HG02885 (cell line): ENCODE data around the gene NLGN1.

ENCODE experiments used
- ATAC-seq: cut with Tn5 transposase; IDR thresholded peaks from one replicate; pipeline ENCODE4 v1.9.1; 2021; ENCODE audit warnings: mild to moderate bottlenecking; ENCODE audit not compliant: unreplicated experiment, poor library complexity

NLGN1 gene

GRCh38 chr3:174110761-174111160 is 713.2 kb downstream of the NLGN1 start:
- no peak for ATAC-seq

- no peak for ATAC-seq
Observed at GRCh38 chr3:174111776-174112175, 714.2 kb downstream of the NLGN1 start.

DNA sequence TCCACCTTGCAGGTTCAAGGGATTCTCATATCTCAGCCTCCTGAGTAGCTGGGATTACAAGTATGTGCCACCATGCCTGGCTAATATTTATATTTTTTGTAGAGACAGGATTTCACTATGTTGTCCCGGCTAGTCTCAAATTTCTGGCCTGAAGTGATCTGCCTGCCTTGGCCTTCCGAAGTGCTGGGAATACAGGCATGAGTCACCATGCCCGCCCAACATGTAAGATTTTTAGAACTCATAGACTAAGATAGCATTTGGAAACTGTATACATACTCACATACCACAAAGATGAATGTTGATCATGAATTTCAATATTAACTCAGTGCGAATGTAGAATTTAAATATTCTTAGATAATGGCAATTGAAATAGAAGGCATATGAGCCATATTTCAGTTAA is 718.9 kb downstream of the NLGN1 start:
- ATAC-seq = no peak

DNA sequence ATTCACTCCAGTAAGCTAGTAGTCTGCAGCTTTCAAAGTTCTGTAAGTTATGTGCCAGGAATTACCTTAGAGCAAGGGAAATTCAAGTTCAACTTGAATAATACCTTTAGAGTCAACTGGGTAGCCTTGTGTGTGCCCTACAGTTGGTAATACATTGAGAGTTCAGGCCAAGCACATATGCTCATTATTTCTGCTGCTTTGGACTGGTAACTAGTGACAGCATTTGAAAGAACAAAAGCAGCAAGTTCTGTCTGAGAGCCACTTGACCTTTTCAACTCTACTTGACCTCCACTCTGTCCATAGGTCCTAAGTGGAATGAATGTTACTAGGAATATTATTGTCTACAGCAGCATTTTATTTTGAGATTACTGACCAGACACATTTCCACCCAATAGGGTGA is 723.5 kb downstream of the NLGN1 start:
- no peak for ATAC-seq

- no peak for ATAC-seq
Observed at GRCh38 chr3:174122411-174122810, 724.9 kb downstream of the NLGN1 start.

DNA sequence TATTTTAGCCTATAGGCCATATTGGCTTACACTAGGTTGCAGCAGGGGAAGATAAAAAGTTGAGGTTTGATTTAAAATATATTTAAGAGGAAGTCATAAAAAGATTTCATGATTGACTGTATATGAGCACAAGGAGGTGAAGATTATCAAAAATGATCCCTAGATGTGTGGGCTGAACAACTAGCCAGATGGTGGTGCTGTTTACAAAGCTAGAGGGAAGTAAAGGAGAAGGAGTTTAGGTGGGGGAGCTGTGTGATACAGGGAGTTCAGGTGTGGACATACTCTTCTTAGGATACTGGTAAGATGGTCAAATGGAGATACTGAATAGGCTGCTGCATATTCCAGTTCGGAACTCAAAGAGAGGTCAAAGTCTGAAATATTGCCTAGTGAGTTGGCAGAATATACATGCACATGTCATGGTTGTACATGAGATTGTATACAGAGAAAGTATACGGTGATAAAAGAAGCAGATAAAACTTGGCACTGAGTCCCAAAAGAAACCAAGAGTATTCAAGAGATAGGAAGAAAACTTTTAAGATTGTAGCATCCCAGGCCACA is 727.8 kb downstream of the NLGN1 start:
- no peak for ATAC-seq

DNA sequence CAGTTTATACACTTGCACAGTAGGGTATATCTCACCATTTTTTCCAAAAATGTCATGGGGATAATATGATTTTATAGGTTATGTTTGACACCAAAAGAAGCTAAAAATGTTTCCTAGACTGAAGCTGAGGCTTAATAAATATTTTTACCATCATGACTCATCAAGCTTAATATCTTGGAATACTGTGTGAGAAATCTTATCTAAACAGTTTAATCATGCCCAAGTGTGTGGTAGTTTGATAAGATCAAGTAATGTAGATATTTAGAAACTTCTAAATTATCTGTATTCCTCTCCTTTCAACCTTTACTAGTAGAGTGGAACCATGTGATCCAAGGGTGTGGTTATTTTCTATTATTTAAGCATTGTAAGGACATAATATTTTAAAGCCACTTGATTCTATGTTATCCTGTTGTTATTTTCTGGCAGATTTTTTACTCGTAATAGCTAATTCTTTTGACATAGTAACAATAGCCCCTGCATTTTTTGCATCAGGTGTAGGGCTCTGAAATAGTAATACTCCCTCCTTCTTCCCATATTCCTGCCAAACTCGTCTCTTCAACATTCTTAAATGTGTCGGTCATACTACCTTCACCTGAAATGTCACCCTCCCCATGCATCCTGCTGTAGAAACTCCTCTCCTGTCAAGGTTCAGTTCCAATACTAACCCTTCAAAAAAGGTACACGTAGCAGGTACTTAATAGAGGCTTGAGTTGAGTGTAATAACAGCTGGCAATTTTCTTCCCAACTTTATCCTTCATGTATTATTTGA is 729.6 kb downstream of the NLGN1 start:
- no peak for ATAC-seq

DNA sequence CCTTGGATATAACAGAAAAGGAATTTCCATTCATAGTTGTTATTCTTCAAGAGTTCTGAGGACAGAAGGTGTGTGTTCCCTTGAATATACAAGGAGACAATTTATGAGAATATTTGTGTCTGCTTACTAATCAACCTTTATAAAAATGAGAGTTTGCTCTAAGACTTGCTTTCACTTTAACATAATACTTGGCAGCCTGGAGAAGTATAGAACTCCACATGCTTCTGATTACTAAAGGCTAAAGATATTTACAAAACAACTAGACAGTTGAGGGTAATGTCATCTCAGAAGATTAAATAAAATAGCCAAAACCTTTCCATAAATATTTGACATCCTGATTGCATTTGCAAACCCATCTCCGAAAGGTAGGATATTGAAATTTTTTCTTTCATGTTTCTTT is 734.5 kb downstream of the NLGN1 start:
- no peak for ATAC-seq

DNA sequence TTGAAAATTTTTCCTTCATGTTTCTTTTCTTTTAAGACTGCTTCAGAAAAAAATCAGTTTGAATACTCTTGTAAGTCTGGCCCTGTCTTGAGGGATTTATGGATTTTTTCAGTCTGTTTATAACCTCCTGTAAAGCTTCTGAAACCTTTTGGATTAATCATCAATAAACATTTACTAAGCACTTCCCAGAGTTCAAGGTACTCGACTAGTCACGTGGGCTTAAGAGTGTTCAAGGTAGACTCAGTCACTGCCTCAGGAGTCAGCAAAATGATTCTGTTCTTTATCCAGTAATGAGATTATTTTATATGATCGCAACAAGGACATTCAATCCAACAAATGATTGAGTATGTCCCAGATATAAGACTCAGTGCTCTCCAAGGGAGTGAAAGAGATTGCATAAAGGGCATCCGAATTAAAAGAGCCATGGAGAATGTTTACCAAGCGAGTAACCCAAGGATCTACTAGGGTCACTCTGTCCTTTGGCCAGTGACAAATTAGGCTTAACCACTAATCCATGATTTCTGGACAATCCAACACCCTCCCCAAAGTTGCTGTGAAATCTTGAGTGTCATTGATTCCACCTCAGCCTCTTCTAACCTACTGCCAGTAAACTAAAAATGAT is 735.0 kb downstream of the NLGN1 start:
- ATAC-seq = no peak

GRCh38 chr3:174146008-174146407 is 748.5 kb downstream of the NLGN1 start:
- no peak for ATAC-seq

DNA sequence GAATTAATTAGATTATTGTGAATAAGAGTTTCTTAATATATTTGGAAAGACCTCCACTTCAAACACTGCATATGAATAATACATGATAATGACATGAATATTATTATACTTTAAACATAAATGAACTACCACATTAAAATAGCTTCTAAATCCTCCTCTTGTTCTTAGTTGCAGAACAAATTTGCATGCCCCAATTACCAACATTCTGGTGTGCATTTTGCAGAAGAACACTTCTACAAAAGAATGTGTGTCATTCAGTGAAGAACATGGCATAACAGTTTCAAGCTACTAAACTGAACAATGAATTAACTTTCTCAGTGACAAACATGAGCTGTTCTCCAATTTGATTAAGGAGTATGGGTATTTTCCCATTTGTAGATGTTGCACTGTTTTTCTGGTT is 750.3 kb downstream of the NLGN1 start:
- ATAC-seq = no peak

- ATAC-seq = no peak
Observed at GRCh38 chr3:174153871-174154270, 756.3 kb downstream of the NLGN1 start.

- ATAC-seq = no peak
Observed at GRCh38 chr3:174156200-174156599, 758.7 kb downstream of the NLGN1 start.

DNA sequence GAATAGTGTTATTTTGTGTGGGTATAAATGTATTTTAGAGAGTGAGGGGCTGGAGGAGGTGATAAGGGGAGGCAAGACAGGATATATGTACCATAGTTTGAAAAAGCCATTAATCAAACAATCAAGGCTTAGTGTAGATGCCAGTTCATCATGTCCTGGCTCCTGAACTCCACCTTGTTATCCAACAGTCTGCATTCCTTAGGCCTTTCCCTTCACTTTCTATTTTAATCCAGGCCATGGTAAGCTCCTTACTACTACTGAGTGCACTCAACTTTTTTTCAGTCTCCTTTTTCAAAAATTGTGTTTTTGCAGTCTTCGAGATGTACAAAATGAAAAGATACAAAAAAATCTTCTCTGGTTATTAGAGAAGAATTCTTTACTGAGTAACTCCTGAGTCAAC is 761.1 kb downstream of the NLGN1 start:
- ATAC-seq = no peak

DNA sequence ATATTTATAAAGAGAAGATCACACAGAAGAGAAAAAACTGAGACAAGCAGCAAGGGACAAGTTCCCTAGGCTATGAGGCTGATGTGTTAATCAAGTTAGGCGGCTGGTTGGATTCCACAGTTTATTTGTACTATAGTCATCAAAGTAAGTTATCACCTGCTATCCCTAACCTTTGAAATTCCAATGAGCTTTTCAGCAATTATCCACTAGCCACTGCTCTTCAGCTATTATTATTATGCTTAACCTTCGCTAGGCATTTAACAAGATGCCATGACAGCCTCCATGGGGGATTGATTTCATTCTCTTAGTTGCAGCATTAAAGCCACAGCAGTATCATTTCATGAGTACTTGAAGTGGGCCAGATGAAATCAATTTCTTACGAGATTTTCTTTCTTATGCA is 762.1 kb downstream of the NLGN1 start:
- no peak for ATAC-seq

GRCh38 chr3:174162550-174162949 is 765.0 kb downstream of the NLGN1 start:
- ATAC-seq = no peak

- ATAC-seq = no peak
Observed at GRCh38 chr3:174168026-174168425, 770.5 kb downstream of the NLGN1 start.

DNA sequence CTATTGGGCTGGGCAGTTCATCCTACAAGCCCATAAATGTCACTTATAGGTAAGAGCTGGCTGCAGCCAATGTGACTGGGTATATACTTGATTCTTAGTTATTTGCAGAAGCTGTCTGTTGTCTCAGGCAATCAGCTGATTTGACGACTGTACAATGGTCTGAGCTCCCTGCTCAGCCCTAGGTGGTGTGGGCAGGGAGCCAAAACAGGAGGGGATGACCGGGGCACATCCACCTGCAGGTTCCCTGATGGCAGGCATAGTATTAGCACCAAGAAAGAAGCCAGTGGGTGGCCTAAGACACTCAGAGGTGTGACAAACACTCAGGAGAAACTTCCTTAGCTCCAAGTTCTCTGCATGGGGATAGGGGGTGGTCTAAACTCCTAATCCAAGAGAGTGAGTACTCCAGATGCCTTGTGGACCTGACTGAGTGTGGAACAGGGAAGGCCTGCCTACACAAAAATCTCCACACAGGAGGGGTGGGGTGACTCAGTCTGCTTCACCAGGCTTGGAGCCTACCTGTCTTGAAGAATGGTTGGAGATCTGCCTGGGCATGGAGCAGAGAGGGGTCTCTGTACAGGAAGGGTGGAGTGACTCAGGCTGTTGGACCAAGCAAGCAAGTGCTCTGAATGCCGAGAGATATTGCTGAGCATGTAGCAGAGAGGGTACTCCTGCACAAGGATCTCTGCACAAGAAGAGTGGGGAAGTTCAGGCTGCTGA is 771.2 kb downstream of the NLGN1 start:
- ATAC-seq = no peak

GRCh38 chr3:174169736-174170135 is 772.2 kb downstream of the NLGN1 start:
- no peak for ATAC-seq

GRCh38 chr3:174170248-174170647 is 772.7 kb downstream of the NLGN1 start:
- ATAC-seq = no peak

DNA sequence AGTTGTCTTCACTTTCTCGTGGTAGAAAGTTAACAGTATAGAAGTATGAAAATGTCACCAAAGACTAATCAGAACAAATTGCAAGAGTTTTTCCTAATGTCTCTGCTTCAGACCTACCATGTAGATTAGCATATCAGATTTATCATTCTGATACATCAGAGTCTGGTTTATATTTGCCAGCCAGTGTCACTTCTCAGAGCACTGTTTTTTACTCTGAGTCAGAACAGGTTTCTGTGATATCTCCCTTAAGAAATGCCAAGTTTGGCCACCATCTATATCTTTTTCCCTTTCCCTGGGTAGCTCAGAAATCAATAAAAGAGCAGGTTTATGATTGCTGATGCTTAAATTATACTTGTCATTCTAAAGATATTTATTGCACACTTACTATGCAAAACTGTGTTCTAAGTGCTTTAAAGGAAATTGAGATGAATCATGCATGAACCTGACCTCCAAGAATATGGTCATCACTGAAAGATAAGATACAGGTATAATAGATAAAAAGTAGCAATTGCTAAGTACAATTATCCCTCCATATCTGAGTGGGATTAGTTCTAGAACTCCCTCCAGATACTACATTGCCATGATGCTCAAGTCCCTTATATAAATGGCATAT is 788.9 kb downstream of the NLGN1 start:
- no peak for ATAC-seq
